ENCODE data around the gene NHLH2.

DNA sequence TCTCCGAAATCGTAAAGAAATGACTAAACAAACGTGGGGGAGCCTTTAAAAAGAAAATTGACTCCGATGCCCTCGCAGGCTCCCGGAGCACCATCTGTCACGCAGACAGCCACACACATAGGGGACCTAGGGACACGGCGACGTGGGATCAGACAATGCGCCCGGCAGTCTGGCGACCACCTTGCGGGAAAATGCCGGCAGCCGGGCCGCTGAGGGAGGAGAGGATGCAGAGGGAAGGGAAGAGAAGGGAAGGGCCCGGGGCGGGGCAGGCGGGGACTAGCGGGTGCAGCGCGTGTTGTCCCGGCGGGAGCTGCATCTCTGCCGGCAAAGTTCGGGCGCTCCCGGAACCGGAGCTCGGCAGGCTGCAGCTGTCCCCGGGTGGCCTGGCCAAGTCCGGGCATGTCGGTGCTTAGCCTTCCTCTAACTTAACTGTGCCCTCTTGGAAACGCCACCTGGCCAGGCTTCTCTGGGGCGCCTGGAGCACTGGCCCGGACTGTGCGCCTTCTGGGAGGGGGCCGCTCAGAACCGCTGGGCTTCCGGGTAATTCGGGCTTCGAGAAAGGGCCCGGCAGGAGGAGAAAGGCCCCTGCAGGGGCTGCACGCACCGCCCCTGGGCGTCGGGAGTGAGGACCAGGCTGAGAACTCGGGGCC, 1.8 kb downstream of the NHLH2 start:
- TF ChIP-seq CTCF (IDR thresholded peaks at IDR 0.05; ENCODE audit: poor library complexity) (no peak), EZH2 (IDR thresholded peaks at IDR 0.05; ENCODE audit: borderline replicate concordance) (peak; percentile 77), EZH2phosphoT487 (IDR thresholded peaks at IDR 0.05; ENCODE audit: low read depth, severe bottlenecking, unreplicated experiment) (peak; percentile 42)
